H1 (cell line): ENCODE results near the gene DUOXA1.

ENCODE experiments used
- CHD2 ChIP-seq: IDR thresholded peaks from 2 replicates; pipeline ENCODE4 v1.6.1; 2012; ENCODE audit warnings: low read length, improper control_type of control experiment
- EP300 ChIP-seq, 2 experiments: IDR thresholded peaks; 1 replicate in 1 of 2; 2 replicates in 1 of 2; pipeline ENCODE4 v1.6.1; 2011 to 2012; ENCODE audit warnings: low read depth in 2 of 2, low read length in 2 of 2, mild to moderate bottlenecking in 2 of 2, borderline replicate concordance in 1 of 2, inconsistent platforms in 1 of 2, moderate library complexity in 1 of 2
- EZH2 ChIP-seq: fragments of 200-600 bp; sonication (generic); IDR thresholded peaks from 2 replicates; pipeline ENCODE4 v1.7.1; 2012; ENCODE audit warnings: low read depth, mild to moderate bottlenecking, moderate library complexity, low read length, inconsistent platforms; ENCODE audit not compliant: severe bottlenecking
- FOSL1 ChIP-seq: IDR thresholded peaks from 2 replicates; pipeline ENCODE4 v1.6.1; 2011; ENCODE audit warnings: mild to moderate bottlenecking, low read depth, low read length, moderate library complexity; ENCODE audit not compliant: insufficient read depth
- HDAC6 ChIP-seq: IDR thresholded peaks from one replicate; pipeline ENCODE4 v1.7.1; 2012; ENCODE audit warnings: low read depth, mild to moderate bottlenecking, inconsistent platforms, low read length, moderate library complexity
- PHF8 ChIP-seq: fragments of 200-600 bp; sonication (generic); conservative IDR thresholded peaks from 2 replicates; pipeline ENCODE4 v1.7.1; 2012; ENCODE audit warnings: low read depth, mild to moderate bottlenecking, inconsistent platforms, low read length, moderate library complexity
- POLR2A ChIP-seq, 2 experiments: IDR thresholded peaks; 1 replicate in 1 of 2; 2 replicates in 1 of 2; pipeline ENCODE4 v1.6.1; 2011; ENCODE audit warnings: low read depth in 2 of 2, low read length in 2 of 2, mild to moderate bottlenecking in 2 of 2; ENCODE audit errors: control extremely low read depth in 1 of 2
- RAD21 ChIP-seq, 2 experiments: IDR thresholded peaks in 1 of 2; conservative IDR thresholded peaks in 1 of 2; 2 replicates each; pipeline ENCODE4 v1.6.1; 2011; ENCODE audit warnings: low read depth in 2 of 2, low read length in 2 of 2, improper control_type of control experiment in 1 of 2, inconsistent platforms in 1 of 2, mild to moderate bottlenecking in 1 of 2, moderate library complexity in 1 of 2
- TF ChIP-seq, protein P1 (sequence below), 3 experiments: IDR thresholded peaks; 1 replicate in 2 of 3; 2 replicates in 1 of 3; pipeline versions ENCODE4 v1.5.1 to v1.6.1; 2011; ENCODE audit warnings: low read length in 3 of 3, mild to moderate bottlenecking in 3 of 3, inconsistent platforms in 2 of 3, low read depth in 1 of 3, moderate library complexity in 1 of 3; ENCODE audit not compliant: insufficient read depth in 1 of 3; ENCODE audit errors: control extremely low read depth in 1 of 3
- TF ChIP-seq, protein P2 (sequence below): IDR thresholded peaks from 2 replicates; pipeline ENCODE4 v1.6.1; 2012; ENCODE audit warnings: low read length, inconsistent platforms

DNA sequence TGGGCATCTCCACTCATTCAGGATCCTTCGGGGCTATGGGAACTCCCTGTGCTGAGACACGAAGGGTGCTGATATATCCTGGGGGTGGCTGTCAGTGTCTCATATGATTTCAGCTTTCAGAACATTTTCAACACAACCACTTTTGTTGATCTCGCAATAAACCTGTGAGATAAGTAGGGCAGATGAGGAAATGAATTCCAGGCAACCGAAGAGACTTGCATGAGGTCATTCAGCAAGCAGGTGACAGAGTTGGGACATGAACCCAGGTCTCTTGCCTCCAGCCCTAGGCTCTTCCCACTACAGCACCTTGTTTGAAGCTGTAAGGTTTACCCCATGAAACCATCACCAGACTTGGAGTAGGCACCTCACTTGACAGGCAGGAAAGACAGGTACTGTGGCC, 16.7 kb upstream of the DUOXA1 start:
- no peak for TF ChIP-seq FOSL1
- TF ChIP-seq, protein P1, sequence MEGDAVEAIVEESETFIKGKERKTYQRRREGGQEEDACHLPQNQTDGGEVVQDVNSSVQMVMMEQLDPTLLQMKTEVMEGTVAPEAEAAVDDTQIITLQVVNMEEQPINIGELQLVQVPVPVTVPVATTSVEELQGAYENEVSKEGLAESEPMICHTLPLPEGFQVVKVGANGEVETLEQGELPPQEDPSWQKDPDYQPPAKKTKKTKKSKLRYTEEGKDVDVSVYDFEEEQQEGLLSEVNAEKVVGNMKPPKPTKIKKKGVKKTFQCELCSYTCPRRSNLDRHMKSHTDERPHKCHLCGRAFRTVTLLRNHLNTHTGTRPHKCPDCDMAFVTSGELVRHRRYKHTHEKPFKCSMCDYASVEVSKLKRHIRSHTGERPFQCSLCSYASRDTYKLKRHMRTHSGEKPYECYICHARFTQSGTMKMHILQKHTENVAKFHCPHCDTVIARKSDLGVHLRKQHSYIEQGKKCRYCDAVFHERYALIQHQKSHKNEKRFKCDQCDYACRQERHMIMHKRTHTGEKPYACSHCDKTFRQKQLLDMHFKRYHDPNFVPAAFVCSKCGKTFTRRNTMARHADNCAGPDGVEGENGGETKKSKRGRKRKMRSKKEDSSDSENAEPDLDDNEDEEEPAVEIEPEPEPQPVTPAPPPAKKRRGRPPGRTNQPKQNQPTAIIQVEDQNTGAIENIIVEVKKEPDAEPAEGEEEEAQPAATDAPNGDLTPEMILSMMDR (IDR thresholded peaks at IDR 0.05; ENCODE audit: control extremely low read depth in 1 of 3, insufficient read depth in 1 of 3, low read depth in 1 of 3, low read length in 3 of 3), result no peak
- TF ChIP-seq RAD21 (IDR thresholded peaks at IDR 0.05 in 1 of 2, conservative IDR thresholded peaks at IDR 0.05 in 1 of 2; ENCODE audit: low read depth in 2 of 2, low read length in 2 of 2), result no peak
- TF ChIP-seq CHD2, result no peak
- TF ChIP-seq, protein P2, sequence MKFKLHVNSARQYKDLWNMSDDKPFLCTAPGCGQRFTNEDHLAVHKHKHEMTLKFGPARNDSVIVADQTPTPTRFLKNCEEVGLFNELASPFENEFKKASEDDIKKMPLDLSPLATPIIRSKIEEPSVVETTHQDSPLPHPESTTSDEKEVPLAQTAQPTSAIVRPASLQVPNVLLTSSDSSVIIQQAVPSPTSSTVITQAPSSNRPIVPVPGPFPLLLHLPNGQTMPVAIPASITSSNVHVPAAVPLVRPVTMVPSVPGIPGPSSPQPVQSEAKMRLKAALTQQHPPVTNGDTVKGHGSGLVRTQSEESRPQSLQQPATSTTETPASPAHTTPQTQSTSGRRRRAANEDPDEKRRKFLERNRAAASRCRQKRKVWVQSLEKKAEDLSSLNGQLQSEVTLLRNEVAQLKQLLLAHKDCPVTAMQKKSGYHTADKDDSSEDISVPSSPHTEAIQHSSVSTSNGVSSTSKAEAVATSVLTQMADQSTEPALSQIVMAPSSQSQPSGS, result no peak
- no peak for TF ChIP-seq POLR2A (IDR thresholded peaks at IDR 0.05; ENCODE audit: control extremely low read depth in 1 of 2, low read depth in 2 of 2, low read length in 2 of 2)
- TF ChIP-seq HDAC6, result no peak
- no peak for TF ChIP-seq EZH2
- TF ChIP-seq EP300 (IDR thresholded peaks at IDR 0.05; ENCODE audit: borderline replicate concordance in 1 of 2, low read depth in 2 of 2, low read length in 2 of 2), result no peak
- TF ChIP-seq PHF8, result no peak
